GM12875 (cell line): ENCODE results near the gene PGA5.
"Not testable (repeated sequence)": the region's sequence is repeated elsewhere in the genome, so short reads cannot be mapped to it uniquely, and the experiment has no call there.

Experiments used
- H3K4me3 ChIP-seq: one replicate; pipeline ENCODE4 v1.5.1; 2011; ENCODE audit warnings: low read depth, low read length, control low read depth
- TF ChIP-seq, protein P1 (sequence below): IDR thresholded peaks from 2 replicates; pipeline ENCODE4 v1.5.1; 2011; ENCODE audit warnings: low read depth, mild to moderate bottlenecking, control low read depth, inconsistent platforms, low read length, moderate library complexity, borderline replicate concordance; ENCODE audit not compliant: insufficient read depth

PGA5 gene

DNA sequence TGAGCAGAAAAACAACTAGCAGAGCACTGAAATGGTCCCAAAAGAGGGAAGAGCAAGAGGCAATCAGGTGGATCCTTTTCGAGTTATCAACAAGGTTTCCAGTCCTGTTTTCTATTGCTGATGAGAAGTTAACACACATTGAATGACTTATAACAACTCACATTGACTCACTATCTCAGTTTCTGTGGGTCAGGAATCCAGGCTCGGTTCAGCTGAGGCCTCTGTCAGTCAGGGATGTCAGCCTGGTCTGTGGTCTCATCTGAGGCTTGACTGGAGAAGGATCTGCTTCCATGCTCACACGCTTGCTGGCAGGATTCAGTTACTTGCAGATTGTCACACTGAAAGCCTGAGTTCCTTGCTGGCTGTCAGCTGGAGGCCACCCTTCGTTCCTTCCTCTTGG is 3.8 kb upstream of the PGA5 start:
- not testable (repeated sequence) for H3K4me3 ChIP-seq

DNA sequence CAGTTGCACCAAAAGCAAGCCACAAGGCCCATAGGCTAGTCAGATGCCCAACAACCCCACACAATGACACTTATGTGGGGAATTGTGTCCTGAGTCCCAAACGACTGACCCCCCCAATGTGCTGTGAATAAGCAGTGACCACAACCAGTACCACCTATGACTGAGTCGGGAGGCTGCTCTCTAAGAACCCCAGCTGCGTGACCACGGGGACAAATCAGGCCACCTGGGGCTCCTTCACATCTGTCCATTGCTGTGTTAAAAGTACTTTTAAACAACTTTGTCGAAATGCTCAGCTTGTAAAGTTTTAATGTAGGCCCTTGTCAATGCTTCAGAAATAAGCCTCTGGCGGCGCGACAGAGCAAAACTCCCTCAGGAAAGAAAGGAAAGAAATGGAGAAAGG is 687 bp upstream of the PGA5 start:
- H3K4me3 ChIP-seq, result not testable (repeated sequence)

DNA sequence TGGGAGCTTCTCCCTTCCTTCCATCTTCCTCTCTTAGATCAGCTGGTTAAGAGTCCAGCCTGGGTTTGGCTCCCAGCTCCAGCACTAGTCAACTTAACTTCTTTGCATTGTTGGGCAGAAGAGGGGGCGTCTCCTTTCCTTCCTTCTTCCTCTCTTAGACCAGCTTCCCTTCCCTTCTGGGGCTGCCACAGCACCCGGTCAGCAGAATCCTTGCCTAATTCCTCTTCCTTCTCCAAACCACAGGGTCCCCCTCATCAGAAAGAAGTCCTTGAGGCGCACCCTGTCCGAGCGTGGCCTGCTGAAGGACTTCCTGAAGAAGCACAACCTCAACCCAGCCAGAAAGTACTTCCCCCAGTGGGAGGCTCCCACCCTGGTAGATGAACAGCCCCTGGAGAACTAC is 551 bp downstream of the PGA5 start:
- H3K4me3 ChIP-seq, result not testable (repeated sequence)

DNA sequence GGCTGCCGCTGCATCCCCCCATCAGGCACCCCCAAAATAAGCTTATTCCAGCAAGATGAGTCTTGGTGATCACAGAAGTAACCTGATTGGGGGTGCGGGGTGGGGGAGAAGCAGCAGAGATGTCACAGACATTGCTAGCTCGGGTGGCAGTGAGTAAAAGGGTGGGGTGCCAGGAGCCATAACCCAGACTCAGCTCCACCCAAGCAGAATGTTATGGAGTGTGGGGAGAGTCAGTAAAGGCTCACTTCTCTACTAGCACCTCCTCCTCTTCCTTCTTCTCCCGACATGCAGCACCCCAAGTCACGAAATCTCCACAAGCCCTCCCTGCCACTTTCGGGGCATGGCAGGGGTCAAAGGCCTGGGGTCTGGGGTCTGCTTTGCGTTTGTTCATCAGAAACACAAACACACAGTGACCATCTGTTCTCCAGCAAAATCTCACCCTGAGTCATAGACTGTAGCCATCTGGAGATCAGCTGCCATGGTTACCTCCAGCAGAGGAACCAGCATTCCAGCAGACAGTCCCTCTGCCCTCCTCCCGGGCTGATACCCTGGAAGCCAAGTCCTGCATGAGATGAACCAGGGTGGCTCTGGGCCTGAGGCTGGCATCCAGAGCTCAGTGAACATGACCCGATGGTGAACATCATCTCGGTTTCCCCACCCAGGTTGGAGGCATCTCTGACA is 4.4 kb downstream of the PGA5 start:
- H3K4me3 ChIP-seq, result not testable (repeated sequence)

DNA sequence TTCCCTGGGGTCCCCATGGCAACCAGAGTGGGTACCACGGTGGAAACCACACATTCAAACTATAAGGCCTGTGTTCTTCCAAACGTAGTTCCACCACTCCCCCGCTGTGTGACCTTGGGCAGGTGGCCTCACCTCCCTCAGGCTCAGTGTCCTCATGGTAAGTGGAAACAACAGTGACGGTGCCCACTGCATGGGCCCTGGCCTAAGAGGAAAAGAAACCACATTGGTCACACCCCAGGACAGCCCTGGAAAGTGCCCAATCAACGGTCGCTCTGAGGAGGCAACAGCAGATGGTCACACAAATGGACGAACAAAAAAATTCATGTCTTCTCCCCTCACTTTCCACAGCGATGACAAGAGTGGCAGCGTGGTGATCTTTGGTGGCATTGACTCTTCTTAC is 7.1 kb downstream of the PGA5 start:
- H3K4me3 ChIP-seq, result not testable (repeated sequence)

DNA sequence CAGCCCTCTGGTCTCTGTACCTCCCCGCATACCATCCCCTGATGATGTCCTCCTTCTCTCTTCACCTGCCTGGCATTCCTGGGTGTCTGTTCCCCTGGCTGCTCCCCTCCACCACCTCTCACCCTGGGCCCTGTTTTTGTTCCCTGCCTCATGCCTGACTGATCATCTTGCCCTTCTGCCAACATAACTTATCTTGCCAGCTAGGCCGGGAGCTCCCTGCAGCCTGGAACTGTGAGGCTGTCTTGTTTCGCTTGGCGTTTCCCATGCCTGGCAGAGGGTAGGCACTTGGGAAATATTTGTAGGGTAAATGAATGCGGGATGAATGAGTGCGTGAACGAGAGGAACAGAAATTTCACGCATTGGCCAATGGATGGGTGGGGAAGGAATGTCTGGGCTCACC is 8.2 kb downstream of the PGA5 start:
- H3K4me3 ChIP-seq, result not testable (repeated sequence)

DNA sequence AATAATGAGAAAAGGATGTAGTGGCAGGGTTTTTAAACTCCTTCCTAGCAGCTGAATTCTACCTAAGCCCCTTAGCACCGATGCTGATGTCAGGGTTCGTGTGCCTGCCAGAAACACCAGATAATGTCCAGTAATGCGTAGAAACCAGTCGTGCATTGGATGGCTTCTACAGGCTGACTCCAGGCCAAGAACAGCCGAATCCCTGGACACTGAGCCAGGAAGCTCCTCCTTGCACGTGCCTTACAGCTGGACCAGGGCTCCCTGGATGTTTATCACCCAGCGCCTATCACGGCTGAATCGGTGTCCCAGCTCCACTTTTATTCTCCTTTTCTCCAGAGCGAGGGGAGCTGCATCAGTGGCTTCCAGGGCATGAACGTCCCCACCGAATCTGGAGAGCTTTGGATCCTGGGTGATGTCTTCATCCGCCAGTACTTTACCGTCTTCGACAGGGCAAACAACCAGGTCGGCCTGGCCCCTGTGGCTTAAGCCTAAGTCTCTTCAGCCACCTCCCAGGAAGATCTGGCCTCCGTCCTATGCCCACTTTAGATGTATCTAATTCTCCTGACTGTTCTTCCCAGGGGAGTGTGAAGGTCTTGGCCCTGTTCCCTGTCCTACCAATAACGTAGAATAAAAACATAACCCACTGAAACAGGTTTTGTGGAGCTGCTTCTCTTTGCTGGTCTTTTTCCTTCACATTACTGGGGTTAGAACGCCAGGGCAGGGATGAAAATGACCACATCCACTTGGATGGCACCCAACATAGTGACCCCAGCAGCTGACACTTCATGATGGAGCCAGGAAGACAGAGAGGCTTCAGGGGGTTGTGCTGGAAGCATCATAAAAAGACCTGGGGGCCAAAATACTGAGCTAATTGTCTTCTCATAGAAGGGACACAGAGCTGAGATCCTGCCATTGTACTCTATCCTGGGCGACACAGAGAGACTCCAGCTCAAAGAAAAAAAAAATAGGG is 10.1 kb downstream of the PGA5 start:
- H3K4me3 ChIP-seq, result not testable (repeated sequence)

DNA sequence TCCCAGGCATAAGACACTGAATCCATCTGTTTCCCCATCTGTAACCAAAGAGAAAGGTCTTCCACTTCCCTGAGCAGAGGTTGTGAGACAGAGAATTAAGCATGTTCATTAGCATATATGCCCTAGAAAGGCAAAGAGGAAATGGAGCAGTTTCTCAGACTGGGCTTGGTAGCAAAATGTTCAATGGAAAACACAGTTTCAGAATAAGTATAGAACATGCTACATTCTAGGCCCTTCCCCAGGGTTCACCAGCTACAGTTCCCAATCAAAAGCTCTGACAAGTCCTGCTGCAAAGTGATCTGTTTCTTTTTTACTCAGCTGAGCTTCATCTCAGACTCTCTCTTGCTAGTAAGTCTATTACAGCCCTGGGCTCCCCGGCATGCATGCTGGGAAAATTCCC is 11.4 kb downstream of the PGA5 start:
- H3K4me3 ChIP-seq, result not testable (repeated sequence)

DNA sequence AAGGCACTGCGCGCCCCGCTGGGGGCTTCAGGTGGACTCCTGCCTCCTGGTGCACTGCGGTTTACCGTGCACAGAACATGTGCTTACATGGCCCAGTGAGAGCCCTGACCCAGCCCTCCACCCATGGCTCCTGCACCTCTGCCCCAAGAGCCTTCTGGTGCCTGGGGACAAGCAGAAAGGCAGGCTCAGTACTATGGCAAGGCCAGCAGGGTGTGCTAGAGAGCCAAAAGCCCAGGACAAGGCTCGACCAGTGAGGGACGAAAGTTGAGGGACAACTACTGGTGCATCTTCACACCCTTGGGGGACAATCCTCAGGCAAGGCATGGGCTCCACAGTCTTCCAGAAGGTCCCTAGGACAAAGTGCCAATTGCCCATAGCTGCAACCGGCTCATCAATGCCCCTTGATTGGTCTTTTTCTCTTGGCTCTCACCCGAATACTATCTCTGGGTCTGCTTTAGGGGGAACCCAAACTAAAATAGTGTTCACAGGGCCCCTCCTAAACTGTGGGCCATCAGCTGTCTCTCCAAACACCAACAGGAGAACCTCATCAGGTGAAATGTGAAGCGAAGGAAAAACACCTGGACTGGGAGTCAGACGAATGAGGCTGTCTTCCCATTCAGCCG is 13.5 kb downstream of the PGA5 start:
- TF ChIP-seq, protein P1, sequence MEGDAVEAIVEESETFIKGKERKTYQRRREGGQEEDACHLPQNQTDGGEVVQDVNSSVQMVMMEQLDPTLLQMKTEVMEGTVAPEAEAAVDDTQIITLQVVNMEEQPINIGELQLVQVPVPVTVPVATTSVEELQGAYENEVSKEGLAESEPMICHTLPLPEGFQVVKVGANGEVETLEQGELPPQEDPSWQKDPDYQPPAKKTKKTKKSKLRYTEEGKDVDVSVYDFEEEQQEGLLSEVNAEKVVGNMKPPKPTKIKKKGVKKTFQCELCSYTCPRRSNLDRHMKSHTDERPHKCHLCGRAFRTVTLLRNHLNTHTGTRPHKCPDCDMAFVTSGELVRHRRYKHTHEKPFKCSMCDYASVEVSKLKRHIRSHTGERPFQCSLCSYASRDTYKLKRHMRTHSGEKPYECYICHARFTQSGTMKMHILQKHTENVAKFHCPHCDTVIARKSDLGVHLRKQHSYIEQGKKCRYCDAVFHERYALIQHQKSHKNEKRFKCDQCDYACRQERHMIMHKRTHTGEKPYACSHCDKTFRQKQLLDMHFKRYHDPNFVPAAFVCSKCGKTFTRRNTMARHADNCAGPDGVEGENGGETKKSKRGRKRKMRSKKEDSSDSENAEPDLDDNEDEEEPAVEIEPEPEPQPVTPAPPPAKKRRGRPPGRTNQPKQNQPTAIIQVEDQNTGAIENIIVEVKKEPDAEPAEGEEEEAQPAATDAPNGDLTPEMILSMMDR, result peak; percentile 98
- no peak overlapping the region for H3K4me3 ChIP-seq

DNA sequence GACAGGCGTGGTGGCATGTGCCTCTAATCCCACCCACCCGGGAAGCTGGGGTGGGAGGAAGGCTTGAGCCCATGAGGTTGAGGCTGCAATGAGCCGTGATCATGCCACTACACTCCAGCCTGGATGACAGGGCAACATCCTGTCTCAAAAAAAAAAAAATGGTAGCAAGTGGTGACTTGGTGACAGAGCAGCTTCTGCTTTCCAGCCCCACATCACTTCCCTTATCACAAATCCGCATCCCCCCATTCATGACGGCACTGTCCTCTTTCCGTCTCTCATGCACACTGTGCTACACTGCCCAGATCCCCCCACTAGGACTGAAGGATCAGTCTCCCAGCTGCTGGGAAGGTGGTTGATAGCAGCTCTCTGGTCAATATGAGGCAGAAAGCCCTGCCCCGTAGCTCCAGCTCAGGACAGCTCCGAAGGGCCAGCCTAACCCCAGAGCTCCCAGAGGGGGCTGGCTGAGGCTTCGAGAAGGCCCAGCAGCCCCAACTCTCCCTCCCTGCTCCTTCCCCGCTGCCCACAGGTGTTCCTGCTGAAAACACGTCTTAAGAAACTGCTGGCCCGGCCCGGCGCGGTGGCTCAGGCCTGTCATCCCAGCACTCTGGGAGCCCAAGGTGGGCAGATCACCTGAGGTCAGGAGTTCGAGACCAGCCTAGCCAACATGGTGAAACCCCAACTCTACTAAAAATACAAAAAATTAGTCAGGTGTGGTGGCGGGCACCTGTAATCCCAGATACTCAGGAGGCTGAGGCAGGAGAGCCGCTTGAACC is 15.9 kb downstream of the PGA5 start:
- TF ChIP-seq, protein P1, result no peak
- H3K4me3 ChIP-seq, result no peak overlapping the region

DNA sequence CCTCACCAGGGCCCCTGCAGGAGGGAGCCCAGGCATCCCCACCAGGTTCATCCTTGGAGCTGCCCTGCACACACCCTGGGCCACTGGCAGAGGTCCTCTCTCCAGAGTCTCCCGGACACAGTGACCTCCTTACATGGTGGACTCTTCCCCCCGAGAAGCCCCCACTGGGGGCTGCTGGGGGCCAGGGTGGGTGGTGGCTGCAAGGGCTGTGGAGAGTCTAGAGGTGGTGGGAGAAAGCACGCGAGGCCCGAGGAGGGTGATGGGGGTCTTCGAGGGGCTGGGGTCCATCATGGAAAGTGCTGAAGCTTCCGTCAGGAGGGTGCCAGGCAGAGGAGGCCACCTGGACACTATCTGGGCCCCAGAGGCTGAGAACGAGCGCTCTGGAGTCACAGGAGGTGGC is 17.6 kb downstream of the PGA5 start:
- H3K4me3 ChIP-seq, result no peak overlapping the region
- TF ChIP-seq, protein P1, result no peak
